T47D (cell line): Measurements from ENCODE around the gene GPR180.
"Not testable (repeated sequence)": the region's sequence is repeated elsewhere in the genome, so short reads cannot be mapped to it uniquely, and the experiment has no call there.

Experiments used
- DNase-seq, 2 experiments: peaks; one replicate each; pipeline versions ENCODE4 v3.0.0 to v3.0.0-alpha.2; 2011 to 2012; ENCODE audit warnings: low read depth in 1 of 2, low spot score in 1 of 2
- JUND ChIP-seq: IDR thresholded peaks from 2 replicates; pipeline ENCODE4 v1.6.1; 2012; ENCODE audit warnings: low read depth
- in situ Hi-C: cut with HindIII; loops from 2 replicates; pipeline ENCODE4 v1.10.0; 2016; ENCODE audit warnings: low sequenced_read_pairs, low pct_unique_long_range_greater_than_20kb

Gene GPR180

DNA sequence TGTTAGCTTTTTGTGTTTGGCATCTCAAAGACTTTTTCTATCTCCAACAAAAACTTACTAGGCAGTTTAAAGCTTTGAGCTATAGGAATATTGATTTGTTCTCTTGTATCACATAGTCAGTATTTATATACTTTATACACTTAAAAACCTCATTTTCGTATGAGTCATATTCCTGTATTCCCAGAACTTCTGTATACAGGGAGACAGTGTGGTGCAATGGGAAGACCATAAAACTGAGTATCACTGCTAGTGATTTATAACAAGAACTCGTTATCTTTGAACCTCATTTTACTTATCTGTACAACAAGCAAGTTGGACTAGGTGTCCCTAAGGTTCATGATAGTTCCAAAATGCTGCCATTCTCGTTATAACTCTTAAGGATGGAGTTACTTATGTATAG lies 6.3 kb downstream of the GPR180 start:
- in situ Hi-C loops: no loop called here
- no peak for DNase-seq
- TF ChIP-seq JUND: no peak

DNA sequence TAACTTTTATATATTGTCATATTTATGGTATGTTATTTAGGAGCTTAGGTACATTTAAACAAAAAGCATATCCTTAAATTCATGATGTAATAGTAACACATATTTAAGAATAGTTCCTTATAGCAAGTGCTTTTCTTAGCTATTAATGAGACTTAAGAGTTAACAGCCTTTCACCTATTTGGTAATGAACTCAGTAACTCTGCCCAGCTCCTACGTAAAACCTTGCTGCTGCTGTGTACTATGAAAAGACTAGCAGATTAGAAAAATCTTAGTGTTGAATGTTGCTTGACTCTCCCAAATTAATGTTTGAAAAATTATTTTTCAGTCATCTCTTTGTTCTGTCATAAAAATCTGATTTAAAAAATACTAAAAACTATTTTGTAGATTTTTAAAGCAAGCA lies 6.9 kb downstream of the GPR180 start:
- TF ChIP-seq JUND: no peak
- no peak for DNase-seq
- in situ Hi-C loops: no loop called here

DNA sequence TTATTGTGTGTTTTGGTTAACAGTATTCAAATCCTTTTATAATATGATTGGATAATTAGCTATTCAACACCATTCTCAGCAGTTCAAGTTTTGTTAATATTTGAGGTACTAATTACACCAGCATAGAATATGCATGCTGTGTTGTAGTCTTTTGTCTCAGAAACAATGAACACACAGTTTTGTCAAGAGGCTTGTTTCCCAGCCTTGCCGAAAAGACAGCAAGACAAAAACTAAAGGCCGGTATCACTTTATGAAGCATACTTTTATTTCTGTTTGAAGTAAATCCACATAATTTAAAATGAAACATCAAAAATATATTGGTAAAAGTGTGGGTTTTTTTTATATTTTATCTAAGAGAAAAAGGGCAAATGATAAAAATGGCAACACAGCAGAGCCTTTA lies 7.5 kb downstream of the GPR180 start:
- DNase-seq: no peak
- in situ Hi-C loops: no loop called here
- no peak for TF ChIP-seq JUND

DNA sequence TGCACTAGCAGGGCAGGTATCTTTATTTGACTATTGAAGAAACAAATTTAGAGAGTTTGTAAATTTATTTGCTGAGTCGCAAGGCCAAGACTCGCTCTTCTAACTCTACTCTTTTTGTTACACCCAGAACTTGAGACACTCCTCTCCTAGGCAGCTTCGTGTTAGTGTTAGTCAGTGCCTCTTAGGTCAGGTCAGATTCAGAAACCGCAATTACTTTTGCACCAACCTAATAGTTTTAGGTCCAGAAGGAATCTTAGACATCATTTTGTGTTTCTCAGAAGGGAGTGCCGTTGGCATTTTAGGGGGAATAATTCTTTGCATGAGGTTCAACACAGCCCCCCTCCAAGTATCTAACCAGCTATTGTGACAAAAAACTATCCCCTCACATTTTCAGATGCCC lies 8.8 kb downstream of the GPR180 start:
- in situ Hi-C loops: no loop called here
- no peak for DNase-seq
- TF ChIP-seq JUND: no peak

DNA sequence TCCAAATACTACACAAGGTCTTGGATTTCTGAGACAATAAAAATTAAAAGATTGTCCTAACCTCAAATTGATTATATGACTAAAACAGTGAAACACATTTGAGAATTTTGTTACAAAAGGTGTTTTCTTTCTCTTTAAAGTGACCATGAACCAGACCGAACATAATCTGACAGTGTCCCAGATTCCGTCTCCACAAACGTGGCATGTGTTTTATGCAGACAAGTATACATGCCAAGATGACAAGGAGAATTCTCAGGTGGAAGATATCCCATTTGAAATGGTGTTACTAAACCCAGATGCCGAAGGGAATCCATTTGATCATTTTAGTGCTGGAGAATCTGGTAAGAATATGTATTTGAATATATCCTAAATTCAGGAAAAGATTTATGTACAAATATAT lies 10.4 kb downstream of the GPR180 start:
- in situ Hi-C loops: no loop called here
- DNase-seq: no peak
- no peak for TF ChIP-seq JUND

DNA sequence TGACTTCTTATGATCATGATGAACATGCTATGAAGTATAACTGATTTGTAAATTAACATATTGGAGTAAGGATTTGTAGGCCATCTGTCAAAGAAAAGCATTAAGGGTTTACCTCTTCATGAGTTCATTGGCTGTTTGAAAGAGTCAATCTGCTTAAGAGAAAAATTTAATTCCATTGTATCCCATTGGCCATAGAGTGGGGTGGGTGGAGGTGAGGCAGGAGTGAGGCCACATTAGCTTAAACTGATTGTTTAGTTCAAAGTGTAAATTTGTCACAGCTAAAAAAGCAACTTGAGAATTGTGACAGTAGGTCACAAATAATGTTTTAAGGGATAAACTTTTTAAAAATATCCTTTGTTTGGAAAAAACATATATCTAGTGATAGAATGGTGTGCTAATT lies 11.4 kb downstream of the GPR180 start:
- no peak for DNase-seq
- in situ Hi-C loops: no loop called here
- TF ChIP-seq JUND: no peak

DNA sequence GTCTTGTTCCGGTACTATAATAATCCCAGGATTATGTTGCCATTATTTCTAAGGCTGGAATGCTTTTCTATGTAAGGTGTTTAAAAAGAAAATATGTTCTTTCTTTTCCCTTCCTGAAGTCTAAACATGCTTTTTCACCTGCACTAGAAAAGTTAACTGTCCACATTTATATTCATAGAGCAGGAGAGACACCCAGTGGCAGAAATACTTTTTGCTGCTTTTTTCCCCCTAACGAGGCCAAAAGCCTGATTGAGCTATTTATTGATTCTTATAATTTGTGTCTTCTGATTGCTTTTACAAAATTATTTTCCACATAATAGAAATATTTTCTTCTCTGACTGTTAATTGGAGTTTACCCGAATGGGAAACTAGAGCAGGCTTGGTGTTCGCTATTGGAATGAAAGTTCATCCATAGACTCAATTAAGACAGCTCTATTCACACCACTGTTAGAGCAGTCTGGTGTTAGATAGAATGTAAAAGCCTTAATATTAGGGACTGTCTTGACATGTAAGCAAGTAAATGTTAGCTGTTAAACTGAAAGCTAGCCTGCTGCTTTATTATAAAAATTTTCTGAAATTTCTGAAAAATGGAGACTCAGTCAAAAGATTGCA lies 15.8 kb downstream of the GPR180 start:
- peak in 1 of 2 experiments; percentile 44 for DNase-seq
- no peak for TF ChIP-seq JUND
- in situ Hi-C loops: no loop called here

DNA sequence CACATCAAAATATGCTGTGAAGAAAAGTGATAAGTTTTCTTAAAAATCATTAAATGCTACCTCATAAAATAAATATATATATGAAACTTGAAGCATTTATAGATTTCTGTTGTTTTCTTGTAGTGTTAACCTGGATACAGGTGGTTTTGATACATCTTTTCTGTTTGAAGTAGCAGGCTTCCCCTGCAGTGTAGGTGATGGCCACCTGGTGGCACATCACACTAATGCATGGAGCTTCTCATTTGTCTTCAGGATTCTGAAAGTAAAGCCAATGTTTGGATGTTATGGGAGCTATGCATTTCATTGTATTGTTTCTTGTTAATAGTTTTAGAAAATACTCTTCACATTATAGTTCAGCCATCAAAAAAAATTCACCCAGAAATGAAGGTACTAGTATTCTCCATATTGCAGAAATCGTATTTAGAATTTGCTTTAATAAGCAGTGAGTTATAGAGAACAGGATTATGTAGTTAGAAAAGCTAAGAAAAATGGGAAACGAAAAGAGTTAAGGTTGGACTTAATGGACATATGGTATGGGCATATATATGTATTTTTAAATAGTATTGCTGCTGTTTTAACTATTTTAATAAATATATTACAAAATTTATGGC lies 18.7 kb downstream of the GPR180 start:
- DNase-seq: peak; percentile 19 to 60
- in situ Hi-C loops: no loop called here
- no peak for TF ChIP-seq JUND

DNA sequence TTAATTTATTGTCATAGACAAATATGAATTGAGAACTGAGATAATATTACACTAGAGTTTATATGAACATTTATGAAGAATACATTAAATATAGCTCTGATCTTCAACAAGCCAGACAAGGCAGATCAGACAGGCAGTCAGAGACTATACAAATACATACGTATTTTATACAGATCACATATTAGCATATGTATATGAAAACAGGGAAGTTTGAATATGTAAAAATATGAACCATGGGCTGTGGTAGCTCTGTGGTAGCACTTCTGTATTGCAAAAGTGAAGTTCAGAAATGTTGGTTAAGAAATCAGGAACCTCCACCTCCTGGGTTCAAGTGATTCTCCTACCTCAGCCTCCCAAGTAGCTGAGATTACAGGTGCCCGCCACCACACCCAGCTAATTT lies 20.7 kb downstream of the GPR180 start:
- in situ Hi-C loops: no loop called here
- no peak for TF ChIP-seq JUND
- no peak for DNase-seq

DNA sequence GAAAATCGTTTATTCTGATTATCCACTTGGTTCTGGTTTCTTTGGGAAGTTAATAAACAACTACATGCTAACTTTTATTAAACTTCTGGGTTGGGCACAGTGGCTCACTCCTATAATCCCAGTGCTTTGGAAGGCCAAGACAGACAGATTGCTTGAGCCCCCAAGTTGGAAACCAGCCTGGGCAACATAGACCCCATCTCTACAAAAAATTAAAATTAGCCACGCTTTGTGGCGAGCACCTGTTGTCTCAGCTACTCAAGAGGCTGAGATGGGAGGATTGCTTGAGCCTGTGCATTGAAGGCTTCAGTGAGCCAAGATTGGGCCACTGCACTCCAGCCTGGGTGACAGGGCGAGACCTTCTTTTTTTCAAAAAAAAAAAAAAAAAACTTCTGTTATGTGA lies 21.7 kb downstream of the GPR180 start:
- no peak for DNase-seq
- no peak for TF ChIP-seq JUND
- in situ Hi-C loops: no loop called here

DNA sequence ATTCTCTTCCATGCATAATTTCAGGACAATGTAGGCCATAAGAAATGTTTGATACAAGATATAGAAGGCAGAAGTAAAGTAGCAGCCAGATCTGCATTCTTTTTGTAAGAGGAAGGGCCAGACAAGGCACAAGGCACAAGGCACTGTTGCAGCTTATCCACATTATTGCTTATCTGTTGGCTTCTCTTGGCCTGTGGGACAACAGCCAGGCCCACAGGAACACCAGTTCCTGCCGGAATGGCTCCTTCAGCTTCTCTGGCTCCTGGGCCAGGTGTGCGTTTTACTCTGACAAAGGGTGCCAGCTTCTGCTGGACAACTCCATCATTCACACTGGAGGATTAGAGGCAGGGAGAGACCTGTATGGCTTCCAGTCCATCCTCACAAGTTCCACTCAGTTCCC lies 29.2 kb downstream of the GPR180 start:
- in situ Hi-C loops: no loop called here
- no peak for DNase-seq
- no peak for TF ChIP-seq JUND

DNA sequence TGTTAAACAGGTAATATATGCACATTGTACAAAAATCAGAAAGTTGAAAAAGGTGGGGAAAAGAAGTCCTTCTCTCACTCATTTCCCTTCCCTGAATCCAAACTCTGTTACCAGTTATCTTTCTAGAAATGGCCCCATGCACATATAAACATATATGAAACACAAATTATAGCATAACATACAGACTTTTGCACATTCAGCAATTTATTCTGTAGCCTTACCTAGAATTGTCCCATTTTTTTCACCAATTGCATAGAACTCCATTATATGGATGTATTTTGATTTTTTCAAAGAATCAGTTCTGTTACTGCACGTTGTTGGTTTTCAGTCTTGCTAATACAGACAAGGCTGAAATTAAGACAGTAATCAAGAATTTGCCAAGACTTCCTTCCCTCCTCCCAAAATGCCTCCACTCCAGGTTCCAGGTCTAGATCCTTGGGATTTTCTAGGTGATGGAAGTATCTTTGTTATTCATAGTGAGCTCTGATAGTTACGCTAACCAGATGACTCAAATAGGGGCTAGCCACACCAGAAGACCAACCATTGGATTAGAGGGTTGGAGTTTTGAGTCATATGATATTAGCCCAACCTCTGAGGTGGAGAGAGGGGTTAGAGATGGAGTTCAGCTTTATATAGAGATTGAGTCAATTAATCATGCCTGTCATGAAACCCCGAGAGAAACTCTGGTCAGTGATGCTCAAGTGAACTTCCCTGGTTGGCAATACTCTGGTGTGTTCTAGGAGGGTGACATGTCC lies 30.7 kb downstream of the GPR180 start:
- no peak for TF ChIP-seq JUND
- no peak for DNase-seq
- in situ Hi-C loops: no loop called here

DNA sequence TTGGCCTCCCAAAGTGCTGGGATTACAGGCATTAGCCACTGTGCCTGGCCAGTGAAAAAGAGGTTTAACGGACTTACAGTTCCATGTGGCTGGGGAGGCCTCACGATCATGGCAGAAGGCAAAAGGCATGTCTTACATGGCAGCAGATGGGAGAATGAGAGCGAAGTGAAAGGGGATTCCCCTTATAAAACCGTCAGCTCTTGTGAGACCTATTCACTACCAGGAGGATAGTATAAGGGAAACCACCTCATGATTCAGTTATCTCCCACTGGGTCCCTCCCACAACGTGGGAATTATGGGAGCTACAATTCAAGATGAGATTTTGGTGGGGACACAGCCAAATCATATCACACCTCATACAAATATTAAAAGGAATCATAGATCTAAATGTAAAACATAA lies 34.4 kb downstream of the GPR180 start:
- in situ Hi-C loops, DNase-seq: not testable (repeated sequence)
